Right forelimb (tissue), 1 donor: ENCODE data around the gene NCKAP1.

Experiments
- DNase-seq: peaks from one replicate; pipeline ENCODE4 v3.0.0-alpha.2; 2018

The NCKAP1 gene

GRCh38 chr2:182950546-182950945 is 87.7 kb downstream of the NCKAP1 start:
- DNase-seq = no peak

- DNase-seq = no peak
Measured at GRCh38 chr2:182949572-182950189, 88.6 kb downstream of the NCKAP1 start.

GRCh38 chr2:182949052-182949451 is 89.2 kb downstream of the NCKAP1 start:
- no peak for DNase-seq

DNA sequence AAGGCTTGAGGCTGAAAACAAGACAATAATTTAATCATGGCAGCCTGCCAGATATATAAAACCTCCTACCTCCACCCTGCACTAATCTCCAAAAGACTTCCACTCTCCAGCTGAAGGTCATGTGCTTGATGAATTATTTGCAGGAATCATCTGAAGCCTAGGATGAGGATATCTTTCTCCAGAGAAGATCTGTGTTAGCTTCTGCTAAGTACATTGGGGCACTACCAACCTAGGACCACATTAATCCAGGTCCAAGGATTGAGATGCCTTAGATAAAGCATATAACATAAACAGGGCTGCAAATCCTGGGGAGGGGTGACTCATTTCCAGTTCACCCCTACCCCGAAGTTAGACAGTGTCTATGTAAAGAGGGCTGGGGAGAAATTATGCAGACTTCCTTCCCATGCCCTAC is 91.3 kb downstream of the NCKAP1 start:
- no peak for DNase-seq

DNA sequence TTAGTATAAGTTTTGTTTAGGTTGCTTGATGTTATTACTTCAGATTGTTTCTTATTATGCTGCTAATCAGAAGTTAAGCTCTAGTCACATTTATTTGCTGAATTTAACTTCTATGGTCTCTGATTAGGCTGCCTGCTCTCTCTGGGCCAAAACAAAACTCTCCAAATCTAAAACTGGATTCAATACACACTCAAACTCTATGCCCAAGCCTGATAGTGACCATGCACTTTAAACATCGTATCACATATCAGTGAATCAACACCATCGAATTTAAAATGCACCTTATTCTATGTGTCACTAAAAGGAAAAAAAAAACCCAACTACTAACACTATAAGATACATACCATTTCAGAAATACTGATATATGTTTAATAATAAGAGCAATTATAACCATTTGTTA is 94.9 kb downstream of the NCKAP1 start:
- no peak for DNase-seq

- no peak for DNase-seq
Measured at GRCh38 chr2:182942756-182943155, 95.5 kb downstream of the NCKAP1 start.

- DNase-seq = no peak
Measured at GRCh38 chr2:182941919-182942318, 96.3 kb downstream of the NCKAP1 start.

- DNase-seq = no peak
Measured at GRCh38 chr2:182941121-182941722, 97.0 kb downstream of the NCKAP1 start.

- DNase-seq = no peak
Measured at GRCh38 chr2:182937870-182938269, 100.4 kb downstream of the NCKAP1 start.

- no peak for DNase-seq
Measured at GRCh38 chr2:182933629-182934028, 104.6 kb downstream of the NCKAP1 start.

- no peak for DNase-seq
Measured at GRCh38 chr2:182929972-182930371, 108.3 kb downstream of the NCKAP1 start.

DNA sequence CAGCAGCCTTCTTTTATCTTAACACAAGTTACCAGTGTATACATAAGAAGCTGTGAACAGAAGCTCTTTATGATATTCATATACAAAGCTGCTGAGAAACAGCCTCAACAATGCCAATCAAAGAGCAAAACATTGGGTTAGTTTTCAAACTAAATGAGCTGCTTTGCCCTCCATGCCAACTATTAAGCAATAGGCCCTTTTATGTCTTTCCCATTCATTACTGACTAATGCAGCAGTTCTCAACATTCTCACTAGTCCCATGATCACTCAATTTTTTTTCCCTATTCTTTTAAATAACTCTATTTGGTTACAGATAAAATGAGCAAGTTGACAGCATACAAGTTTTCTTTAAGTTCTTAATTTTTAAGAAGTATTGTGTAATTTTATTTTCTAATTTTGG is 114.0 kb downstream of the NCKAP1 start:
- DNase-seq = no peak

DNA sequence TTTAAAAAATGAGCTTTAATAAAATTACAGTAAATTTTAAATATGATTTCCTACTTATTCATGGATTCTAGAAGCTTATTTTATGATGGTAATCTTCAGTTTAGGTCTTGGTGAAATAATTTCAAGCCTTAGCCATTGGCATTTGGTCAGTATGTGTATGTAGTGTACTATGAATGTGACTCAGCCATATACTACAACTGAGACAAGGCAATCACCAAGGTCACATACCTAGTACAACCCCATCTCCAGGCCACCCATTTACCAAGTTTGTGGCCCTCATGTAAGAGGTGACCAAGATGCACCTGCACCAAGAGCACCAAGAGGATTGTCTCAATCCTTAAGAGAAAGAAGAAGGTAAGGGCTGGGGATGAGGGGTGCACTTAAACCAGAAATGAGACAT is 117.0 kb downstream of the NCKAP1 start:
- DNase-seq = no peak

DNA sequence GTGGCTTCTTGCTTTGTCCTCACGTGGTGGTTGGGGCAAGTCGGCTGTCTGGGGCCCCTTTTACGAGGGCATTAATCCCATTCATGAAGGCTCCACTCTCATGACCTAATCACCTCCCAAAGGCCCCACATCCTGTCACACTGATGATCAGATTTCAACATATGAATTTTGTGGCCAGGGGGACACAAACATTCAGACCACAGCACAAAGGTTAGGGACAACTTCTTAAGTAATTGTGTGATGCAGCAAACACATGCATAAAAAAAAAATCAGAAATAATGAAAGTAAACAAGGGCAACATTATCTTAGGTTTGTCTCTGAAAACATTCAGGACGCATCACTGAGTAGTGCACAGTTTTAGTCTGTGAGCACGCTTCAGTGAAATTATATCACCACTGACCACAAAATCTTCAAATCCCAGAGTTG is 117.6 kb downstream of the NCKAP1 start:
- no peak for DNase-seq

DNA sequence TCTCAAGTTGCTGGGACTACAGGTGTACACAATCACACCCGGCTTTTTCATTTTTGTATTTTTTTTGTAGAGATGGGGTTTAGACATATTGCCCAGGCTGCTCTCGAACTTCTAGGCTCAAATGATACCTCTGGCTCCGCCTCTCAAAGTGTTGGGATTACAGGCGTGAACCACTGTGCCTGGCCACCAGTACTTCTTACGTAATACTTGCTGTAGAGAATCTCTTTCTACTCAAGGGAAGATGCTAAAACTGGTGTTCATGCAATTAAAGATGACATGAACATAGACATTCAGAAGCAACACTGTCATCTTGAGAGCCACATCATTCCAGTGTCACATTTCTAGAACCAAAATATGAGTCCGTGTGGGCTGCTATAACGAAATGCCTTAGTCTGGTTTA is 118.2 kb downstream of the NCKAP1 start:
- no peak for DNase-seq

- DNase-seq = no peak
Measured at GRCh38 chr2:182918961-182919652, 119.2 kb downstream of the NCKAP1 start.

DNA sequence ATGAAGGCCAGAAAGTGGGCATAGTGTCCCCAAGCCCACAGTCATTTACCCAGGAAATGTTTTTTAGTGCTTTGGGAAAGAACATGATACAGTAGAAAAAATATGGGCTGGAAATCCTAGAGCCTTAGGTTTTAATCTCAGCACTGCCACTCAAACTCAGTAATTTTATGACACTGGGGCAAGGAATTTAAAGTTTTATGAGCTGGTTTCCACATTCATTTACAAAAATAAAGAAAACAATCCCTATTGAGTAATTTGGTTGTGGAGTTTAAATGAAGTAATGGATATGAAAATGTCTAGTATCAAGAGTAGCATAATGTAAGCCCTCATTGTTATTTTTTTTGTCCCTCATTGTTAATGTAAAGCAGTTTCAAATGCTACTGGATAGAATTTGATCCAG is 120.3 kb downstream of the NCKAP1 start:
- DNase-seq = no peak

- no peak for DNase-seq
Measured at GRCh38 chr2:182916417-182916816, 121.8 kb downstream of the NCKAP1 start.

DNA sequence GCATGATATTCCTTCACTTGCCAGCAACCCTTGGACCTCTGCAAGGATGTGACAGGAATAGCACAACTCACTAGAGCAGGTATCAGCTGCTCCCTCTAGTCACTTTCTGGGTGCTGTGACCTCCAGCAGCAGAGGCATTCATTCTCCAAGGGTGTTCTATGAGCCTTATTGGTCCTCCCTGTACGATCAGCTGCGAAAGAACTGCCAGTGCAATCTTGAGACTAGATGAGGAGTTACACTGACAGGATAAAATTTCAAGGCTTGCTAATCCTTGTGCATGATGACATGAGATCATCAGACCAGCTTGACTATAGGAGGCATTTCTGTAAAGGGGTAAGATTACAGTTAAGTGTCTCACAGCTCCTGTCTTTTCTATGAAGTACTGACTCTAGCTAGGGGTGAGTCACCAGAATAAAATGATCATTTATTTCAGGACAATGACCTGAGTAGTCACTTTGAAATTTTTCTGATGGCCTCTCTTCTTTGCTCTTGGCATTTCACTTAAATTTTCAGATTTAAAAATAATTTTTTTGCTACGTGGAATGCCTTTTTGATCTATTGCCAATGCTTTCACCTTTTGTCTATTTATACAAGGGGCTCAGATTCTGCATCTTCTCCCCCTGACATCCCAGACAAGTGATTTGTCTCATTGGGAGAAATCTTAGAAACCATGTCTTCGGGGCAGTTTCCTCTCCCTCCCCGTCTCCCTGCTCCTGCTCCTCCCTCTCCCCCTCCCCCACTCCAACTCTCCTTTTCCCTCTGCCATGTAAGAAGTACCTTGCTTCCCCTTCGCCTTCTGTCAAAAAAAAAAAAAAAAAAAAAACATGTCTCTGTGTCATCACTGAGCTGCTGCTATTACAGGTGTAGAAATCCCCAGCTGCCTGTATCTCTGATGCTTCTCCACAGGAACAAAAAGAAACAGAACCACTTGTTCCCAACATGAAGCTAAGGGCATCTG is 122.6 kb downstream of the NCKAP1 start:
- DNase-seq = no peak

DNA sequence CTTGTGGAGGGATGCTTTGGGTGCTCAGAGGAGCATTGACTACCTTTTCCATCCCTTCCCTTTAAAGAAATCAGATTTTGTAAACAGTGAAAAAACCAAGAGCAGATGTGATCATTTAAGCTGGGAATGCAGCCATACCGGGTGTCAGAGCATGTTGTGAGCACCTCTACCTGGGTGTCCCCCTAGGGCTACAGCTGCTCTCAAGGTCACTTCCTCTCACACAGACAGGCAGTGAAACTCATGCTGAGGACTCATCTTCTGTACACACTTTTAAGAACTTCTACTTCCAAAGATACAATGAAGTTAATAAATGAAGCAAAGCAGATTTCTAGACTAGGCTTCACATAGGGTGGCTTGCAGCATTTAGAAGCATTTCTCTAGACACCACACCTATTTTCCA is 123.4 kb downstream of the NCKAP1 start:
- no peak for DNase-seq

DNA sequence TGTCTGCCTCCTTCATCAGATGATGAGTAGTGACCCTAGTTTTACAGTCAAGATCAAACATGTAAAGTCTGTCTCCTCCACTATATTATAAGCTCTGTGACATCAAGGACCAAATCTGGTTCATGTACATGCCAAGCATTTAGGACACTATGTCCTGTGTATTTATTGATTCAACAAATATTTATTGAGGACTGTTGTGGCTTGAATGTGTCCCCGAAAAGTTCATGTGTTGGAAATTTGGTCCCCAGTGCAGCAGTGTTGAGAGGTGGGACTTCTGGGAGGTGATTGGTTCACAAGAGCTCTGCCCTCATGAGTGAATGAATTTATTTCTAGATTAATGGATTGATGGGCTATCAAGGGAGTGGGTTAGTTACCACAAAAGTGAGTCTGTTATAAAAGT is 125.2 kb downstream of the NCKAP1 start:
- no peak for DNase-seq

DNA sequence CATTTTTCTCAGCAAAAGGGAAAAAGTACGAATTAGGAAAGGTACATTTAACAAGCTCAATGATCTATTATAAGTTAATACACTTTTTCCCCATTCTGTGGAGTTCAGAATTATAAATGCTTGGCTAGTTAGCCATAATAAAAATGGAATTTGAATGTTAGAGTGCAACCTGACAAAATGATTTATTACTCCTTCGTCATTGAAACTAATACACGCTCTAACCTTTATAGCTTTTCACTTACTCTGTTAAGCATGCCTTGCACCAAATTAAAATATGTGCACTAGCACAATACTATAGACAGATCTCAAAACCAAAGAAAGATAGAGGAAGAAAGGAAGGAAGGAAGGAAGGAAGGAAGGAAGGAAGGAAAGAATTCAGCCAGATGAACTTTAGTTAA is 125.7 kb downstream of the NCKAP1 start:
- no peak for DNase-seq

- no peak for DNase-seq
Measured at GRCh38 chr2:182911813-182912517, 126.3 kb downstream of the NCKAP1 start.
